PC-9 (cell line): ENCODE measurements around the gene ST7.

Experiments
- CTCF ChIP-seq: fragments of 200-600 bp; sonication (generic); conservative IDR thresholded peaks from 2 replicates; pipeline ENCODE4 v1.6.1; 2017; ENCODE audit warnings: mixed run types, antibody characterized with exemption, mild to moderate bottlenecking, moderate library complexity
- EZH2 ChIP-seq: fragments of 200-600 bp; sonication (generic); IDR thresholded peaks from 2 replicates; pipeline ENCODE4 v1.8.0; 2017; ENCODE audit warnings: antibody characterized with exemption, low read depth

- TF ChIP-seq CTCF = no peak
- TF ChIP-seq EZH2 = no peak
Measured at GRCh38 chr7:116999311-116999710, 46.0 kb downstream of the ST7 start.
